ENCODE results near the gene MYO7B.
"Not testable (repeated sequence)": the region's sequence is repeated elsewhere in the genome, so short reads cannot be mapped to it uniquely, and the experiment has no call there.

MYO7B gene

GRCh38 chr2:127524198-127524834, 11.2 kb upstream of the MYO7B start:
- not testable (repeated sequence) for DNase-seq (ENCODE audit: low spot score)

DNA sequence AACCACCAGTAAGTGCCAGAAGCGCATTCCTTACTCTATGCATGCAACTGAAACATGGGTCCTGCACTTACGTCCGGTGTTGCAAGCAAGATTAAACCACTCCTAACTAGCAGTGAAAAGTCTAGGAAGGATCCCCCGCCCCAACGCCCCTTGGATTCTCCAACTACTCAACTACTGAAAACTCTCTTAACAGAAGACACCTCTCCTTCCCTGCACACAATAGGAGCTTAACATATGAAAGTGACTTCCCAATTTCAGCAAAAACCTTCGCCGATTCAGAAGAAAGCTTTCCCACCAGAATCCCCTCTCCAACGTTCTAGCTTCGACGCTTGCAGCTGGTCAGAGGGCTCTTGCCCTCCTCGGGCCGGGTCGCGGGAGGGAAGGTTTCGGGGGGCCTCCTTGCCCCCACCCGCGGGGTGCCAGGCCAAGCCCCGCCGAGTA, 9.8 kb upstream of the MYO7B start:
- peak; percentile 48 for DNase-seq (ENCODE audit: low spot score)

DNA sequence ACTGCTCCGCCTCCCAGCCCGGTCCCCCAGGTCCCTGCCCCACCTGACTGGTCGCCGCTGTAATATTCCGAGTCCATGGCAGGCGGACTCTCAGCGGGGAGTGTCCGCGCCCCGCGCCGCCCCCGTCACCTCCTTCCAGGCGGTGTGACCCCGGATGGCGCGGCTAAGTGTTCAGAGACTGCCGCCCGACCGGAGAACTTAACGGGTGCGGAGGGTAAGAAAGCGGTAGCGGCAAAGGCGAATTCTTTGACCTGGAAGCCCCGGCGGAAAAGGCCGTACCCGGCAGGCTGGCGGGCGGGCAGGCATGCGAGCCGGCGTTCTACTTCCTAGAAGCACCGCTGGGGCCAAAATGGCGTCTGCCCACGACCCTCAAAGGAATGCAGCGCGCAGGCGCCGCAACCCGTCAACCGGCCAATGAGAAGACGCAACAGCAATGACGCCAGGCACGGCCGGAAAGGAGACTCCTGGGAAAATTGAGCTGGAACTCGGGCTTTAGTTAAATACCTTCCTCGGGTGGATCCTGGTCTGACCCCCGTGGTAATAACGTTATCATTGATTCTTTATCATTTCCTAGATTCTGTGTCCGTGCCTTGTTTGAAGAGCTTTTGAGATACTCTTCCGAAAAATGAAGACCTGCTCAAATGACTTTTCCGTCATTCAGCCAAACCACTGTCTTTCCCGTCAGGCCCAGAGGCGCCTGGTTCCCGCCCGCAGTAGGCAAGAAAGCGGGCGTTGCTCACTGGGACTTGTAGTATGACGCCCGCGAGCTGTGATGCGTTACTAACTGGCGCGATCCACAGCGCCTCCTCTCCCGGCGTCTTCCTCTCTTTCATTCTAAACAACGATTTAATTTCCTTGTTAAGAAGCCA, 9.1 kb upstream of the MYO7B start, which contains the start of gene IWS1:
TSS of gene IWS1 (minus strand) at position 358 of the 869 bp plus-strand sequence. CDS start at position 77, 281 bp downstream.
- peak; percentile 98 for DNase-seq (ENCODE audit: low spot score)

GRCh38 chr2:127527001-127527804, 8.3 kb upstream of the MYO7B start:
- no peak for DNase-seq (ENCODE audit: low spot score)

GRCh38 chr2:127528487-127528886, 7.0 kb upstream of the MYO7B start:
- no peak for DNase-seq (ENCODE audit: low spot score)

GRCh38 chr2:127529416-127529815, 6.1 kb upstream of the MYO7B start:
- DNase-seq (ENCODE audit: low spot score): not testable (repeated sequence)

GRCh38 chr2:127530245-127531140, 5.0 kb upstream of the MYO7B start:
- DNase-seq (ENCODE audit: low spot score): peak; percentile 38

GRCh38 chr2:127531221-127531648, 4.2 kb upstream of the MYO7B start:
- peak; percentile 59 for DNase-seq (ENCODE audit: low spot score)

- no peak for DNase-seq (ENCODE audit: low spot score)
These were observed 3.2 kb upstream of the MYO7B start for GRCh38 chr2:127532296-127532695.

DNA sequence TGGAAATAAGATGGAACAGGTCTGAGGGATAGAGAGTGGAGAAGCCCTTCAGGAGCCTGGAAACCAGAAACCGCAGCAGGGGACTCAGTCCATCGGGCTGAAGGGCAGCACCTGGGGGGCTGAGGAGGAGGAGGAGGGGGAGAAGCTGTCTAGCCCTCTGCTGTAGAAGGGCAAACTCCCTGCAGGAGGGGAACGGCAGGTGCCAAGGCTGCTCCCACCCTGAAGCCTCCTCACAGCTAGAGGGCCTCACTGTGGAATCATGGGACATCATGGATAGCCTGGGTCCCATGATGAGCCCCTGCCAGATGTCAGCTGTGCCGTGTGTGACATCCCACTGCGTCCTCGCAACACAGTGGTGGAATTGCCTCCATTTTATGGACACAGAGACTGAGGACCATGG, 435 bp downstream of the MYO7B start:
- no peak for DNase-seq (ENCODE audit: low spot score)

- DNase-seq (ENCODE audit: low spot score): no peak
These were observed 1.4 kb downstream of the MYO7B start for GRCh38 chr2:127536707-127537541.

- no peak for DNase-seq (ENCODE audit: low spot score)
These were observed 2.2 kb downstream of the MYO7B start for GRCh38 chr2:127537644-127538043.

- no peak for DNase-seq (ENCODE audit: low spot score)
These were observed 6.3 kb downstream of the MYO7B start for GRCh38 chr2:127541809-127542208.

DNA sequence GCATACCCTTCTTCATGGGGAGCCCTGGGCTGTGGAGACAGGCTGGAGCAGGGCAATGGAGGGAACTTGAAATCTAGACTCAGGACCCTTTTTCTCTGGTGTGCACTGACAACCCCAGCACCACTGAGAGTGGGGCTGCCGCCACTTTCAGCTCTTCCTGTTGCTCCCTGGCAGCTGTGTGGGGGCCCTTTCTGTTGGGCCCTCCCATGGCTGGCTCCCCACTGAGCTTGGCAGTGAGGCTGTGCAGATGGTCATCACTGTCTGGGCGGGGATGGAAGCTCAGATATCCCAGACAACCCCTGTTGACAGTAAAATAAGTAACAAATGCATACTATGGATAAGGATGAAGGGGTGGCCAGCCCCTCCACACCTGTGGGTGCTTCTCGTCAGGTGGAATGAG, 6.7 kb downstream of the MYO7B start:
- no peak for DNase-seq (ENCODE audit: low spot score)

- DNase-seq (ENCODE audit: low spot score): not testable (repeated sequence)
These were observed 7.6 kb downstream of the MYO7B start for GRCh38 chr2:127543013-127543501.

DNA sequence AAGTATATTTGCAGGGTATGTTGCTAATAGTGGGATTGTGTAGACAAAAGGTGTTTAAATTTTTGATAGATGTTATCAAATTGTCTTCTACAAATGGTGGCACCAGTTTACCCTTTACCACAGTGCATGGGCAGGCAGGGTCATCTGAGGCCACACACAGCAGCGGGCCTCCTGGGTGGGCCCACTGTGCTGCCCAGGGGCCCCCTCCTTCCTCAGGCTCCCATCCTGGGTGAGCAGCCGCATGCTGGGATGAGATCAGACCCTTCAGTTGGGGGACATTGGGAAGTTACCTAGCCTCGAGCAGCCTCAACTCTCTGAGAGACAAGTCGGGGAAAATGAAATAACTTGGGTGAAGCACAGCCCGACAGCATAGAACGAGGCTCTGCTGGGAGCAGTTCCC, 9.7 kb downstream of the MYO7B start:
- no peak for DNase-seq (ENCODE audit: low spot score)

- no peak for DNase-seq (ENCODE audit: low spot score)
These were observed 10.3 kb downstream of the MYO7B start for GRCh38 chr2:127545796-127546195.

DNA sequence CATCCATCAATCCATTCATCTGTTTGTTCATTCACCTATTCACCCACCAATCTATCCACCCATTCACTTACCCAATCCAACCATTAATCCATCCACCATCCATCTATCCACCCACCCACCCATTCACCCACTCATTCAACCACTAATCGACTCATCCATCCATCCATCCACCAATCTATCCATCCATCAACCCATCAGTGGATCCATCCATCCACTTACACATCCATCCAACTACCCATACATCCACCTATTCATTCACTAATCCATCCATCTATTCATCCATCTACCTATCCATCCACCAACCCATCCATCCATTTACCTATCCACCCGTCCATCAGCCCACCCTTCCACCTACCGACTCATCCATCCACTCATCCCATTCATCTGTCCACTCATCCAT, 11.3 kb downstream of the MYO7B start:
- DNase-seq (ENCODE audit: low spot score): no peak

DNA sequence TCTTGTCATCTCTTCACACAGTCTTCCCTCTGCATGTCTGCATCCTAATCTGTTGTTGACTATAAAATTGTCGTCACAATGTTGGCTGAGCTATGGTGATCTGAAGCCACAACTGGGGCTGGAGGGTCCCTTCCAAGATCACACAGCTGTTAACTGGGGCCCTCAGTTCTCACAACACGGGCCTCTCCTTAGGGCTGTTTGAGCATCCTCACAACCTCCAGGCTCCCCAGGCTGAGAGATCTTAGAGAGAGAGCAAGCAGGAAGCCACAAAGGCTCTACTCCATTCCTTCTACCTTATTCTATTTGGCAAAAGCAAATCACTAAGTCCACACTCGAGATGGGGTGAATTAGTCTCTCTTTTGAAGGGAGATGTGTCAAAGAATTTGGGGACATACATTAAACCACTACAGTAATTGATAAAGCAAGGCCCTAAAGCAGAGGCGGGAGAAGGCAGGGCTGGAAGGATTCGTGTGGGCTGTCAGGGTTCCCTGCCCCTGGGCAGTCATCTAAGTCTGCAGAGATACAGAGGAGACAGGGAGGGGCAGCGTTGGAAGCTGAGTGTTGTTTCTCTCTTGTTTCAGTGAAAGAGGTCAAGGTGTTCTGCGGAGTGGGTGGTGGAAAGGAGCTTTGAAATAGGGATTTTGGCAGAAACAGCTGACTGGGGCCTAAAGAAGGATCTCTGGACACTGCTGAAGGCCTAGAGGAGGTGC, 15.9 kb downstream of the MYO7B start:
- no peak for DNase-seq (ENCODE audit: low spot score)

DNA sequence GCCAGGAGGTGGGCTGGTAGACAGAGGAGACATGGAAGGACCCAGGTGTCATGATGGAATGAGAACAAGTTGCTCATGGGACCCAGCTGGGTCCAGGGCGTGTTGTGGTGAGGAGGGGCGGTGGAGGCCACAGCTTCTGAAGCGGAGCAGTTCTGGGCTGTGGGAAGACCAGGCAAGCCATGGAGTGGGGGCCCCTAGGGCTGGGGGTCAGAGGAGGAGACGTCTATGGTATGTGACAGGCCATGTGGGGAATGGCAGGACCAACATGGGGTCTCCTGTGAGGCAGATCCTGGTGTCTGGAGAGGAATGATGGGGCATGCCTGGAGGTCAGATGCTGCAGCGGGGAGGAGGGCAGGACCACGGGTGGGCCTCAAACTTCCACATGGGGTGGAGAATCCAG, 16.9 kb downstream of the MYO7B start:
- DNase-seq (ENCODE audit: low spot score): no peak

All from kidney capillary endothelial cell (primary cell).